Uterus (tissue), 4 donors: ENCODE measurements around the gene URB2. TPM values are rescaled to one million over a fixed set of nuclear protein-coding genes. Genes with fewer than 3 reads are reported as not detected.

ENCODE experiments used
- DNase-seq, 2 donors: peaks; one replicate each; pipeline ENCODE4 v3.0.0-alpha.2; 2019 to 2020
- H3K27ac ChIP-seq, 2 donors: fragments of 200-600 bp; sonication (generic); 1 replicate in 1 of 2; 2 replicates in 1 of 2; pipeline ENCODE4 v1.5.1; 2016 to 2018
- H3K27me3 ChIP-seq, 2 donors: fragments of 200-600 bp; sonication (generic); one replicate each; pipeline ENCODE4 v1.5.1; 2018 to 2019; ENCODE audit warnings: control low read depth in 1 of 2
- H3K36me3 ChIP-seq, 2 donors: fragments of 200-600 bp; sonication (generic); one replicate each; pipeline ENCODE4 v1.5.1; 2019; ENCODE audit warnings: control low read depth in 1 of 2
- H3K4me1 ChIP-seq, 2 donors: fragments of 200-600 bp; sonication (generic); one replicate each; pipeline ENCODE4 v1.5.1; 2018 to 2019; ENCODE audit warnings: control low read depth in 1 of 2
- H3K4me3 ChIP-seq, 2 donors: fragments of 200-600 bp; sonication (generic); 1 replicate in 1 of 2; 2 replicates in 1 of 2; pipeline ENCODE4 v1.5.1; 2018 to 2019; ENCODE audit warnings: mild to moderate bottlenecking in 1 of 2
- H3K9me3 ChIP-seq, 2 donors: fragments of 200-600 bp; sonication (generic); one replicate each; pipeline ENCODE4 v1.5.1; 2019; ENCODE audit warnings: control low read depth in 1 of 2
- POLR2A ChIP-seq, 2 donors: fragments of 450-650 bp; IDR thresholded peaks; one replicate each; pipeline ENCODE4 v1.6.1; 2016; ENCODE audit warnings: antibody characterized with exemption in 2 of 2, mild to moderate bottlenecking in 1 of 2, moderate library complexity in 1 of 2
- intact Hi-C: fragments of 100-400 bp; cut with DNase I; formaldehyde crosslinking; loops from one replicate; pipeline ENCODE4 v1.15.1; 2023; ENCODE audit warnings: low total_unique reads
- total RNA-seq, 4 donors: library from RNA; depleted of rRNA in 3 of 4; stranded (reverse); fragments of >200 nt in 3 of 4; gene quantifications; one replicate each; pipeline versions ENCODE4 v1.1.0 to v1.2.4, GENCODE V29; 2014 to 2023
- TF ChIP-seq, protein P1 (sequence below), 4 experiments: fragments of 200-600 bp in 2 of 4; fragments of 450-650 bp in 2 of 4; sonication (generic) in 2 of 4; IDR thresholded peaks; one replicate each; pipeline ENCODE4 v1.5.1; 2016 to 2019; ENCODE audit warnings: antibody characterized with exemption in 4 of 4, mild to moderate bottlenecking in 2 of 4, moderate library complexity in 1 of 4
- donor health status: DM: yes; HTN: yes; CAD: no.

The URB2 gene
- total RNA-seq, 4 donors from 2014 or later: 2.3 to 17.8 (median 8.6) TPM

DNA sequence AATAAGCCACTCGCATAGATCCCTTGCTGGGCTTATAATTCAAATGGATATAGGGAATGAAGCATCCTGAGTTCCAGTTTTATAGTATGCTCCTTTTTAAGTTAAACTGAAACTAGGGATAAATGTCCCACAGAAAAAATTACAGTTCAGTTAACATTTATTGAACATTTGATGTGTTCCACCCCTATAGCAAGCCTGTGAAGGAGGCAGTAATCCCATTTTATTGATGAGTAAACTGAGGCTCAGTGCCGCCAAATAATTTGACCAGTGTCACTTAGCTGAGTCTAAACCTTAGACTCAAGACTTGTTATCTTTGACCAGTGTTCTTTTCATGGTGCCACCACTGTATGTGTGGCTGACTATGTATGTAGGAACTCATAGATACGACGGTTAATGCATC is 22.4 kb downstream of the URB2 start:
- H3K27me3 ChIP-seq: no peaks in the 10 kb centered on the region

DNA sequence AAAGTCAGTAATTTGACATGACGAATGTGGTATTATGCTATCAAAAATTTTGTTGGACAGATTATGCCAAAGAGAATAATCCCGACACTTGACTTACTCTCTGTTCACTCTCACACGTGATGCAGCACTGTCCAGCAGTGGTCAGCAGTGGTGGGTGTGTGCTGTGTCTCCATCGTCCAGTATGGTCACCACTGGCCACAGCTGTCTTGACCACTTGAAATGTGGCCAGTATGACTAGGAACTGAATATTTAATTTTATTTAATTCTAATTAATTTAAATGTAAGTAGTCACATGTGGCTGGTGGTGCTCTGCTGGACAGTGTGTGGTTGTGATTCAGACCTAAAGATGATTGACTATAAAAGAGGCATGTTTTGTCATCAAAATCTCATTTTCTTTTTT is 24.0 kb downstream of the URB2 start:
- Histone ChIP-seq H3K36me3 (no peaks in the 10 kb centered on the region), H3K4me3 (no peak overlapping the region), H3K9me3 (no peaks in the 10 kb centered on the region), H3K27me3 (no peaks in the 10 kb centered on the region), H3K4me1 (no peaks in the 10 kb centered on the region), H3K27ac (no peak overlapping the region)
- DNase-seq: no peak
- intact Hi-C loops: no loop called here
- TF ChIP-seq, protein P1, sequence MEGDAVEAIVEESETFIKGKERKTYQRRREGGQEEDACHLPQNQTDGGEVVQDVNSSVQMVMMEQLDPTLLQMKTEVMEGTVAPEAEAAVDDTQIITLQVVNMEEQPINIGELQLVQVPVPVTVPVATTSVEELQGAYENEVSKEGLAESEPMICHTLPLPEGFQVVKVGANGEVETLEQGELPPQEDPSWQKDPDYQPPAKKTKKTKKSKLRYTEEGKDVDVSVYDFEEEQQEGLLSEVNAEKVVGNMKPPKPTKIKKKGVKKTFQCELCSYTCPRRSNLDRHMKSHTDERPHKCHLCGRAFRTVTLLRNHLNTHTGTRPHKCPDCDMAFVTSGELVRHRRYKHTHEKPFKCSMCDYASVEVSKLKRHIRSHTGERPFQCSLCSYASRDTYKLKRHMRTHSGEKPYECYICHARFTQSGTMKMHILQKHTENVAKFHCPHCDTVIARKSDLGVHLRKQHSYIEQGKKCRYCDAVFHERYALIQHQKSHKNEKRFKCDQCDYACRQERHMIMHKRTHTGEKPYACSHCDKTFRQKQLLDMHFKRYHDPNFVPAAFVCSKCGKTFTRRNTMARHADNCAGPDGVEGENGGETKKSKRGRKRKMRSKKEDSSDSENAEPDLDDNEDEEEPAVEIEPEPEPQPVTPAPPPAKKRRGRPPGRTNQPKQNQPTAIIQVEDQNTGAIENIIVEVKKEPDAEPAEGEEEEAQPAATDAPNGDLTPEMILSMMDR (IDR thresholded peaks at IDR 0.05): no peak
- no peak for TF ChIP-seq POLR2A (IDR thresholded peaks at IDR 0.05)

More for the DNA sequence above, 22.4 kb downstream of the URB2 start:
- H3K36me3 ChIP-seq: no peaks in the 10 kb centered on the region
- H3K4me1 ChIP-seq: no peaks in the 10 kb centered on the region
- no peak overlapping the region for H3K4me3 ChIP-seq
- TF ChIP-seq POLR2A (IDR thresholded peaks at IDR 0.05): no peak
- TF ChIP-seq, protein P1 (IDR thresholded peaks at IDR 0.05): no peak
- intact Hi-C loops: no loop called here
- H3K9me3 ChIP-seq: no peaks in the 10 kb centered on the region
- DNase-seq: no peak
- H3K27ac ChIP-seq: no peak overlapping the region

- no peaks in the 10 kb centered on the region for H3K4me1 ChIP-seq
- H3K4me3 ChIP-seq: no peak overlapping the region
- H3K27ac ChIP-seq: no peak overlapping the region
- H3K27me3 ChIP-seq: no peaks in the 10 kb centered on the region
- intact Hi-C loops: no loop called here
- TF ChIP-seq POLR2A (IDR thresholded peaks at IDR 0.05): no peak
- H3K9me3 ChIP-seq: no peaks in the 10 kb centered on the region
- DNase-seq: no peak
- no peaks in the 10 kb centered on the region for H3K36me3 ChIP-seq
Measured at GRCh38 chr1:229651546-229651945, 25.5 kb downstream of the URB2 start.

GRCh38 chr1:229653420-229653819 is 27.4 kb downstream of the URB2 start:
- H3K9me3 ChIP-seq: no peaks in the 10 kb centered on the region
- no peaks in the 10 kb centered on the region for H3K36me3 ChIP-seq
- TF ChIP-seq, protein P1 (IDR thresholded peaks at IDR 0.05): no peak
- no peak for TF ChIP-seq POLR2A (IDR thresholded peaks at IDR 0.05)
- intact Hi-C loops: no loop called here
- H3K4me3 ChIP-seq: no peak overlapping the region
- no peaks in the 10 kb centered on the region for H3K4me1 ChIP-seq
- DNase-seq: no peak
- H3K27ac ChIP-seq: no peak overlapping the region
- H3K27me3 ChIP-seq: no peaks in the 10 kb centered on the region

DNA sequence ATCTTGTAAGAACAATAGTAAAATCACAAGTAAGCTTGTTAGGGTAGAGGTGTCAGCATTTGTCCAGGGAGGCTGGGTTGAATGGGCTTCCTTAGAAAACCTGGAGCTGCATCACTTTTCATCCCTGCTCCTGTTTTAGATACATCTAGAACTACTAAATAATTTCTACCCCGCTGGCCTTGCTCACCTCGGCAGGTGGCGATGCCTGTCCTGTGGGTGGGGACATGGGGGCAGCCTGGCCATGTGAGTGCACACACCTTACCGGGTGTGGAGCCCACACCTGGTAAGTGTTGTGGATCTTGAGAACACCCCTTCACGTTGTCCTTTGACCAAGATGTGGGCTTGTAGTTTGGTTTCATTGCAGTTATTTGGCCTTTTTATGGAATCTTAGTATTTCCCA is 29.7 kb downstream of the URB2 start:
- Histone ChIP-seq H3K4me3 (no peak overlapping the region), H3K4me1 (no peaks in the 10 kb centered on the region), H3K36me3 (no peaks in the 10 kb centered on the region), H3K27me3 (no peaks in the 10 kb centered on the region), H3K27ac (no peak overlapping the region), H3K9me3 (no peaks in the 10 kb centered on the region)
- DNase-seq: no peak
- intact Hi-C loops: no loop called here
- TF ChIP-seq POLR2A (IDR thresholded peaks at IDR 0.05): no peak
- TF ChIP-seq, protein P1 (IDR thresholded peaks at IDR 0.05): no peak
